ENCODE results near the gene SNAI3.

DNA sequence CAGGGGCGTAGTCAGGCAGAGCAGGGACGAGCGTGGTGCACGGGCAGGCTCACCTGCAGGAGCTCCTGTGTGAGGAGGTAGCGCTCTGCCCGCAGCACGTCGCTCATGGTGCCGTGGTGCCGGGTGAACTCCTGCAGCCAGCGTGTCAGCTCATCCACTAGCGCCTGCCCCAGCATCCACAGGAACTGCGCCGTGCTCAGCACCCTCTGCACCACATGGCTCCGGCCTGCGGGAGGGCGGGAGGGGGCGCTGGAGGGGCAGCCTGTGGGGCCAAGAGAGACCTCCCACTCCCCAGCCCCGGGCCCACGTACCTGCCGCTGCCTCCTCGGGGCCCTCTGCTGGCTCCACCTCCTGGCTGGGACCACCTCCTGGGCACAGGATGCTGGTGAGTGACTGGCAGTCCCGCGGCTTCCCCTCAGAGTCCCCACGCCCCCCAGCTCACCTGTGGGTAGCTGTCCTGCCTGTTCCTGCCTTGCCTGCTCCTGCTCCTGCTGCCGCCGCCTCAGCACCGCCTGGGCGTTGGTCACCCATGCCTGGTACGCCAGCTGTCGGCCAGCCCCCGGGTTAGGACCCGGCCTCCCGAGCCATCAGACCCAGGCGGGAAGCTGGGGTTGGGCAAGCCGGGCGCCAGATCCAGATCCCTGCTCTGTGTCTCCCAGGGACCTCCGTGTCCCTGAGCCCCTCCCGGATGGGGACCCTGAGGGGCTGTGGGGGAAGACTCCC is 36.6 kb upstream of the SNAI3 start:
- TF ChIP-seq POLR2A (IDR thresholded peaks at IDR 0.05; ENCODE audit: low read depth) (no peak), CTCF (IDR thresholded peaks at IDR 0.05) (no peak)

Measured in esophagus muscularis mucosa (tissue), 3 donors.